Articular chondrocyte of knee joint (primary cell): ENCODE measurements around the gene MAGOHB. TPM values are rescaled to one million over a fixed set of nuclear protein-coding genes. Genes with fewer than 3 reads are reported as not detected.

Experiments
- total RNA-seq: library from RNA; depleted of rRNA; stranded (reverse); fragments of >200 nt; gene quantifications from 2 replicates; pipeline ENCODE4 v1.2.3, GENCODE V29; 2012

The MAGOHB gene
- total RNA-seq, result 25.8 and 27.7 TPM in 2 replicates

GRCh38 chr12:10613349-10614055, at the start of gene MAGOHB:
Gene MAGOHB, minus strand, starts transcription at chr12:10613609. Its CDS starts 77 bp downstream, at chr12:10613532.

Other genes starting within 250 kb of the MAGOHB start
- gene KLRK1, start 223.6 kb downstream of the MAGOHB start, total RNA-seq, result 0.65 TPM in 1 of 2 replicates, not detected in the other
- gene KLRC4, start 203.9 kb downstream of the MAGOHB start, total RNA-seq, result not detected in 2 replicates
- gene KLRC3, start 193.0 kb downstream of the MAGOHB start, total RNA-seq, result 0.22 TPM in 1 of 2 replicates, not detected in the other
- gene KLRC2, start 177.6 kb downstream of the MAGOHB start, total RNA-seq, result not detected in 2 replicates
- not detected in 2 replicates for gene KLRC1, start 160.2 kb downstream of the MAGOHB start, total RNA-seq
- 1.7 and 4.0 TPM in 2 replicates for gene EIF2S3B, start 107.7 kb downstream of the MAGOHB start, total RNA-seq
- gene STYK1, start 60.4 kb upstream of the MAGOHB start, total RNA-seq, result 0.11 and 0.13 TPM in 2 replicates
- gene YBX3, start 109.7 kb upstream of the MAGOHB start, total RNA-seq, result 168 and 195 TPM in 2 replicates
- gene TAS2R7, start 189.0 kb upstream of the MAGOHB start, total RNA-seq, result 0.22 TPM in 1 of 2 replicates, not detected in the other
- 0.22 and 0.26 TPM in 2 replicates for gene TAS2R8, start 193.7 kb upstream of the MAGOHB start, total RNA-seq
- 0.32 and 0.52 TPM in 2 replicates for gene TAS2R9, start 196.6 kb upstream of the MAGOHB start, total RNA-seq
- gene TAS2R10, start 212.7 kb upstream of the MAGOHB start, total RNA-seq, result 1.9 and 2.9 TPM in 2 replicates
- gene PRR4, start 235.9 kb upstream of the MAGOHB start, total RNA-seq, result 3.4 and 4.2 TPM in 2 replicates